NB4 (cell line): ENCODE data around the gene MACROD2.

Experiments
- DNase-seq: peaks from one replicate; pipeline ENCODE4 v3.0.0; 2010; ENCODE audit warnings: low read depth
- H3K4me3 ChIP-seq: one replicate; pipeline ENCODE4 v1.5.1; 2011; ENCODE audit warnings: mild to moderate bottlenecking, low read depth, low read length, moderate library complexity
- CTCF ChIP-seq: IDR thresholded peaks from one replicate; pipeline ENCODE4 v1.5.1; 2012; ENCODE audit warnings: low read depth, low read length
- MYC ChIP-seq: IDR thresholded peaks from 2 replicates; pipeline ENCODE4 v1.6.1; 2011; ENCODE audit warnings: low read depth, low read length
- POLR2A ChIP-seq: IDR thresholded peaks from 2 replicates; pipeline ENCODE4 v1.6.1; 2011; ENCODE audit warnings: mild to moderate bottlenecking; ENCODE audit not compliant: insufficient read length; ENCODE audit errors: extremely low read depth
- TF ChIP-seq, protein P1 (sequence below): IDR thresholded peaks from 2 replicates; pipeline ENCODE4 v1.6.1; 2011; ENCODE audit warnings: low read depth, low read length

MACROD2 gene

GRCh38 chr20:15100506-15101160 is 1105.3 kb downstream of the MACROD2 start:
- no peak for DNase-seq
- no peak overlapping the region for H3K4me3 ChIP-seq
- TF ChIP-seq POLR2A (no peak), MYC (no peak), CTCF (no peak)
- TF ChIP-seq, protein P1, sequence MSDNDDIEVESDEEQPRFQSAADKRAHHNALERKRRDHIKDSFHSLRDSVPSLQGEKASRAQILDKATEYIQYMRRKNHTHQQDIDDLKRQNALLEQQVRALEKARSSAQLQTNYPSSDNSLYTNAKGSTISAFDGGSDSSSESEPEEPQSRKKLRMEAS = no peak

DNA sequence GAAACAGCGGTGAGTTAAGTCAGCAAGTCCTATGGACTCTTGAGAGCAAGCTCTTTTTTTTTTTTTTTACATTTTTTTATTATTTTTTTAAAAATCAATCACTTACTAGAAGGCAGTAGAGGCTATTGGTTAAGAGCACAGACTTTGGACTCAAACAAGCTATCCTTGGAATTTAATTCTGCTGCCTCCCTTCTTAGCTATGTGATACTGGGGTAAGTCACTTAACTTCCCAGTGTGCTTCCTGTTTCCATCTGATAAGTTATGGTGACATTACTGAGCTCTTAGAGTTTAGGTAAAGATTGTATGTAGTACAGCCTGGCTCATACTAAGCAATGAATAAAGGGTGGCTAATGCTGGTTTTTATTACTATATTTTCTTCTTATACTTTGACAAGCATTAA is 1112.6 kb downstream of the MACROD2 start:
- DNase-seq = no peak
- no peak overlapping the region for H3K4me3 ChIP-seq
- no peak for TF ChIP-seq CTCF
- no peak for TF ChIP-seq MYC
- TF ChIP-seq, protein P1 = no peak

DNA sequence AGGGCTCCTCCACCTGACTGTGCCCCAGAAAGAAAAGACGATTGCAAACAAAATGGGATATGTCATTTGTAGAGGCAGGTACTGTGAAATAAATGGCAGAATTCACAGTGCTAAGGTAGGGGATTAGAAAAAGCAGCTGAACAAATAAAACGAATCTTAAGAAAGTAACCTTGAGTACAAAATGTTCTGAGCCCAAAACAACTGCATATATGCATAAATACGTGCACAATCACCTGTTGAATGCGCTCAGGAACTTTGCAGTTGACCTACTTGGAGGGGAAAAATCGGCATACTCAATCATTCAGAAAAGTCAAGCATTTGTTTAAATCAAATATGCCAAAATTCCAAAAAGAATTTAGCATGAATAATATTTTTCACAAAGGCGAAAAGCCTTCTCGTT is 1114.2 kb downstream of the MACROD2 start:
- no peak for TF ChIP-seq MYC
- TF ChIP-seq, protein P1 = no peak
- no peak for TF ChIP-seq POLR2A
- TF ChIP-seq CTCF = no peak
- no peak overlapping the region for H3K4me3 ChIP-seq
- no peak for DNase-seq

DNA sequence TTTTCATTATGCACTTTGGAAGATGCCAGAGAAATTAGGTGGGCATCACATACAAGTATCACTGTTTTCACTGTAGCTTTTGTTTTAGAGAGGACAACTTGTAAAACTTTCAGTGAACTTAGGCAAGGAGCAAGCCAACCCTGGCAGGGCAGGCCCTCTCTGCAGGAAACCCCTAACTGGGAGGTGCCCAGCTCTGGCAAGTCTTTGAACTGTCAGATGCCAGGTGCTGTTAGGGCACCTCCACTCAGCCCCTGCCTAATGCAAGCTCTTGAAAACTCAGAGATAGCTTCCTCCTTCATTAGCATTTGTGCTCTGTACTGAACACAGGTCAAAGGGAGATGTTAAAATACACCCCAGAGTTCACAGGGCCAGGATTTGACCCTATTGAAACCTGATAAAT is 1116.3 kb downstream of the MACROD2 start:
- H3K4me3 ChIP-seq = no peak overlapping the region
- TF ChIP-seq MYC = no peak
- no peak for TF ChIP-seq CTCF
- TF ChIP-seq, protein P1 = no peak
- TF ChIP-seq POLR2A = no peak
- DNase-seq = no peak

GRCh38 chr20:15113144-15113773 is 1117.9 kb downstream of the MACROD2 start:
- DNase-seq = no peak
- H3K4me3 ChIP-seq = no peak overlapping the region
- TF ChIP-seq, protein P1 = no peak
- TF ChIP-seq CTCF = no peak
- TF ChIP-seq POLR2A = no peak
- no peak for TF ChIP-seq MYC
